ENCODE data around the gene SOWAHC.

The SOWAHC gene

GRCh38 chr2:109648041-109648527 is 33.9 kb downstream of the SOWAHC start:
- DNase-seq: no peak

- DNase-seq: no peak
Observed at GRCh38 chr2:109649736-109650695, 35.9 kb downstream of the SOWAHC start.

GRCh38 chr2:109654326-109655050 is 40.3 kb downstream of the SOWAHC start:
- no peak for DNase-seq

- DNase-seq: no peak
Observed at GRCh38 chr2:109655287-109655686, 41.1 kb downstream of the SOWAHC start.

- DNase-seq: no peak
Observed at GRCh38 chr2:109659396-109660045, 45.4 kb downstream of the SOWAHC start.

- DNase-seq: no peak
Observed at GRCh38 chr2:109660046-109660860, 46.1 kb downstream of the SOWAHC start.

- DNase-seq: no peak
Observed at GRCh38 chr2:109662889-109663288, 48.7 kb downstream of the SOWAHC start.

- no peak for DNase-seq
Observed at GRCh38 chr2:109663721-109664120, 49.6 kb downstream of the SOWAHC start.

GRCh38 chr2:109666466-109666865 is 52.3 kb downstream of the SOWAHC start:
- DNase-seq: no peak

Data from activated gamma-delta T cell (primary cell).